ENCODE measurements around the gene GRM4.

DNA sequence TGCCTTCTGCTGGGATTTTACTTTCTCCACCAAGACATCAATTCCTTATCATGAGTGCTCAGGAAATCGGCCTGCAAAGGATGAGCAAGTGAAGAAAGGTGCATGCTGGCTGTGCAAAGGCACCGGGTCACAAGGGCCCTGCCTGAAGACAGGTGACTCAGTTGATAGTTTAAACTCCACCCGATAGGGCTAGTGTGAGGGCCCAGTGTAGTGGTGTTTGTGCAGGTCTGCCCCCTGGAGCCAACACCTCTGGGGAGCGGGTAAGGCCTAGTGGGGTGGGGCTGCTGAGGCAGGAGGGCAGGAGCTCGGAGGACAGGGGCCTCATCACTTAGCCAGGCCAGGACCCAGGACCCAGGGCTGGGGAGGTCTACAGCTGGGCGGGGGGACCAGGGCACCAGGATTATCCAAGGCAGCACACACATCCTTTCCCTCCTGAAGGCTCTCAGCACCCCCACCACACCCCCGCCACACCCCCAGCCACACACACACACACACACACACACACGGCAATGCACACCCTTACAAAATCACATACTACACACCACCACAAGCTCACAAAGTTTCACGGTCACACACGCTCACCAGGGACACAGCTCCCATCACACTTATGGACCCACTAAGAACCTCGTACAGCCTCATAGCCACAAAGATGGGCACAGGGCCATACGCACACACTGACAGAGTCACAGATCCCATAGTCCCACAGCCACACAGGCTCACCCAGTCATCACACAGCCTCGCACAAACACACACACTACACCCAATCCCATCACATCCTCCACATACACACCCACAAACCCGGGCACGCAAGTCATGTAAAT is 75.4 kb downstream of the GRM4 start:
- TF ChIP-seq, protein P1, sequence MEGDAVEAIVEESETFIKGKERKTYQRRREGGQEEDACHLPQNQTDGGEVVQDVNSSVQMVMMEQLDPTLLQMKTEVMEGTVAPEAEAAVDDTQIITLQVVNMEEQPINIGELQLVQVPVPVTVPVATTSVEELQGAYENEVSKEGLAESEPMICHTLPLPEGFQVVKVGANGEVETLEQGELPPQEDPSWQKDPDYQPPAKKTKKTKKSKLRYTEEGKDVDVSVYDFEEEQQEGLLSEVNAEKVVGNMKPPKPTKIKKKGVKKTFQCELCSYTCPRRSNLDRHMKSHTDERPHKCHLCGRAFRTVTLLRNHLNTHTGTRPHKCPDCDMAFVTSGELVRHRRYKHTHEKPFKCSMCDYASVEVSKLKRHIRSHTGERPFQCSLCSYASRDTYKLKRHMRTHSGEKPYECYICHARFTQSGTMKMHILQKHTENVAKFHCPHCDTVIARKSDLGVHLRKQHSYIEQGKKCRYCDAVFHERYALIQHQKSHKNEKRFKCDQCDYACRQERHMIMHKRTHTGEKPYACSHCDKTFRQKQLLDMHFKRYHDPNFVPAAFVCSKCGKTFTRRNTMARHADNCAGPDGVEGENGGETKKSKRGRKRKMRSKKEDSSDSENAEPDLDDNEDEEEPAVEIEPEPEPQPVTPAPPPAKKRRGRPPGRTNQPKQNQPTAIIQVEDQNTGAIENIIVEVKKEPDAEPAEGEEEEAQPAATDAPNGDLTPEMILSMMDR (conservative IDR thresholded peaks at IDR 0.05; ENCODE audit: low read depth, low read length) = no peak
- no peak for TF ChIP-seq EZH2 (IDR thresholded peaks at IDR 0.05; ENCODE audit: low read length, unreplicated experiment)
